KMS-11 (cell line): Measurements from ENCODE around the gene PARP8.
A peak's percentile ranks its signal among the peaks of the same experiment; 100 is the strongest.

Experiments used
- H2AFZ ChIP-seq: fragments of 200-600 bp; sonication (generic); 2 replicates; pipeline ENCODE4 v1.6.1; 2016; ENCODE audit warnings: antibody characterized with exemption, mixed run types, low read depth
- H3K27ac ChIP-seq: fragments of 200-600 bp; sonication (generic); 2 replicates; pipeline ENCODE4 v1.6.1; 2016; ENCODE audit warnings: mild to moderate bottlenecking, mixed run types
- H3K27me3 ChIP-seq: fragments of 200-600 bp; sonication (generic); 2 replicates; pipeline ENCODE4 v1.6.1; 2017; ENCODE audit warnings: mild to moderate bottlenecking, low read depth, mixed run types, moderate library complexity; ENCODE audit not compliant: insufficient read depth
- H3K36me3 ChIP-seq: fragments of 200-600 bp; sonication (generic); 2 replicates; pipeline ENCODE4 v1.6.1; 2017; ENCODE audit warnings: mild to moderate bottlenecking, mixed run types; ENCODE audit not compliant: insufficient read depth
- H3K4me1 ChIP-seq: fragments of 200-600 bp; sonication (generic); 2 replicates; pipeline ENCODE4 v1.6.1; 2016; ENCODE audit warnings: mild to moderate bottlenecking, low read depth, mixed run types; ENCODE audit not compliant: poor library complexity, severe bottlenecking
- H3K4me2 ChIP-seq: fragments of 200-600 bp; sonication (generic); 2 replicates; pipeline ENCODE4 v1.7.0; 2016; ENCODE audit warnings: mild to moderate bottlenecking, mixed run types
- H3K4me3 ChIP-seq: fragments of 200-600 bp; sonication (generic); IDR thresholded peaks from 2 replicates; pipeline ENCODE4 v1.6.1; 2017; ENCODE audit warnings: low read depth, low read length, mixed read lengths; ENCODE audit not compliant: insufficient read depth
- H3K79me2 ChIP-seq: fragments of 200-600 bp; sonication (generic); 2 replicates; pipeline ENCODE4 v1.6.1; 2016; ENCODE audit warnings: low read depth, mixed run types; ENCODE audit not compliant: insufficient read depth
- H3K9ac ChIP-seq: fragments of 200-600 bp; sonication (generic); 2 replicates; pipeline ENCODE4 v1.6.1; 2016; ENCODE audit warnings: mild to moderate bottlenecking, mixed run types
- H4K20me1 ChIP-seq: fragments of 200-600 bp; sonication (generic); 2 replicates; pipeline ENCODE4 v1.6.1; 2016; ENCODE audit warnings: mild to moderate bottlenecking, mixed run types; ENCODE audit not compliant: insufficient read depth
- CTCF ChIP-seq: fragments of 200-600 bp; sonication (generic); conservative IDR thresholded peaks from 2 replicates; pipeline ENCODE4 v1.6.1; 2017; ENCODE audit warnings: low read depth, mild to moderate bottlenecking, antibody characterized with exemption, low read length, moderate library complexity, mixed read lengths

The PARP8 gene

GRCh38 chr5:50710838-50711237 is 44.4 kb downstream of the PARP8 start:
- Histone ChIP-seq H3K9ac (no peak overlapping the region; the same call in 1 of the 2 replicates), H3K4me3 (no peak overlapping the region), H3K27me3 (no peaks in the 10 kb centered on the region), H2AFZ (peak overlapping the region; percentile 13; the same call in 1 of the 2 replicates), H3K4me2 (peak overlapping the region; percentile 74), H4K20me1 (no peaks in the 10 kb centered on the region), H3K4me1 (peaks cover 46% of the 10 kb centered on the region), H3K36me3 (no peaks in the 10 kb centered on the region), H3K27ac (peak overlapping the region; percentile 50), H3K79me2 (no peaks in the 10 kb centered on the region; the same call in 1 of the 2 replicates)
- no peak for TF ChIP-seq CTCF

GRCh38 chr5:50711280-50711679 is 44.8 kb downstream of the PARP8 start:
- Histone ChIP-seq H3K27me3 (no peaks in the 10 kb centered on the region), H3K36me3 (no peaks in the 10 kb centered on the region), H3K4me2 (peak overlapping the region; percentile 74), H3K27ac (peak overlapping the region; percentile 50), H3K9ac (peak overlapping the region; percentile 14; the same call in 1 of the 2 replicates), H3K4me1 (peaks cover 46% of the 10 kb centered on the region), H3K4me3 (no peak overlapping the region), H4K20me1 (no peaks in the 10 kb centered on the region), H2AFZ (peak overlapping the region; percentile 13; the same call in 1 of the 2 replicates), H3K79me2 (no peaks in the 10 kb centered on the region; the same call in 1 of the 2 replicates)
- no peak for TF ChIP-seq CTCF

GRCh38 chr5:50712479-50712878 is 46.0 kb downstream of the PARP8 start:
- Histone ChIP-seq H4K20me1 (no peaks in the 10 kb centered on the region), H3K9ac (no peak overlapping the region), H3K27me3 (no peaks in the 10 kb centered on the region), H3K79me2 (no peaks in the 10 kb centered on the region; the same call in 1 of the 2 replicates), H3K4me2 (peak overlapping the region; percentile 74), H3K36me3 (no peaks in the 10 kb centered on the region), H3K4me1 (peaks cover 46% of the 10 kb centered on the region), H2AFZ (no peak overlapping the region), H3K4me3 (no peak overlapping the region), H3K27ac (peak overlapping the region; percentile 50; the same call in 1 of the 2 replicates)
- no peak for TF ChIP-seq CTCF

- H3K9ac ChIP-seq = no peak overlapping the region
- TF ChIP-seq CTCF = no peak
- no peak overlapping the region for H3K4me3 ChIP-seq
- H2AFZ ChIP-seq = no peak overlapping the region
- H3K27me3 ChIP-seq = no peaks in the 10 kb centered on the region
- H3K4me2 ChIP-seq = no peak overlapping the region
- H3K27ac ChIP-seq = no peak overlapping the region
- no peaks in the 10 kb centered on the region for H3K36me3 ChIP-seq
- H3K4me1 ChIP-seq = peaks cover 30% of the 10 kb centered on the region
- H3K79me2 ChIP-seq = no peaks in the 10 kb centered on the region; the same call in 1 of the 2 replicates
- no peaks in the 10 kb centered on the region for H4K20me1 ChIP-seq
Measured at GRCh38 chr5:50715001-50715400, 48.6 kb downstream of the PARP8 start.
